Measurements from ENCODE around the gene LSM7. TPM values are rescaled to one million over a fixed set of nuclear protein-coding genes. Genes with fewer than 3 reads are reported as not detected.
A peak's percentile ranks its signal among the peaks of the same experiment; 100 is the strongest.
"Not testable (repeated sequence)": the region's sequence is repeated elsewhere in the genome, so short reads cannot be mapped to it uniquely, and the experiment has no call there.

Gene LSM7
- total RNA-seq, 2 donors from 2014 or later, result 99.0 to 185 TPM

GRCh38 chr19:2353159-2353886 is 24.9 kb upstream of the LSM7 start:
- no peaks in the 10 kb centered on the region for H3K4me1 ChIP-seq
- H3K9me3 ChIP-seq, result no peaks in the 10 kb centered on the region
- TF ChIP-seq CTCF (IDR thresholded peaks at IDR 0.05), result no peak
- H3K27ac ChIP-seq, result no peak overlapping the region
- no peaks in the 10 kb centered on the region for H3K27me3 ChIP-seq
- intact Hi-C loops (cut with DNase I), result no loop called here
- no peaks in the 10 kb centered on the region for H3K36me3 ChIP-seq
- DNase-seq, result no peak
- no peak overlapping the region for H3K9ac ChIP-seq (ENCODE audit: low read depth in 2 of 2, low read length in 2 of 2)
- H3K4me3 ChIP-seq, result no peak overlapping the region

- Histone ChIP-seq H3K4me1 (no peaks in the 10 kb centered on the region), H3K9me3 (no peaks in the 10 kb centered on the region), H3K9ac (ENCODE audit: low read depth in 2 of 2, low read length in 2 of 2) (no peak overlapping the region), H3K27ac (no peak overlapping the region), H3K27me3 (no peaks in the 10 kb centered on the region), H3K36me3 (no peaks in the 10 kb centered on the region), H3K4me3 (no peak overlapping the region)
- TF ChIP-seq CTCF (IDR thresholded peaks at IDR 0.05), result no peak
- no peak for DNase-seq
- intact Hi-C loops (cut with DNase I), result no loop called here
These were observed 23.7 kb upstream of the LSM7 start for GRCh38 chr19:2352121-2352520.

- no peak overlapping the region for H3K9ac ChIP-seq (ENCODE audit: low read depth in 2 of 2, low read length in 2 of 2)
- H3K4me1 ChIP-seq, result no peaks in the 10 kb centered on the region
- intact Hi-C loops (cut with DNase I), result no loop called here
- no peaks in the 10 kb centered on the region for H3K27me3 ChIP-seq
- H3K36me3 ChIP-seq, result no peaks in the 10 kb centered on the region
- DNase-seq, result no peak
- no peaks in the 10 kb centered on the region for H3K9me3 ChIP-seq
- no peak for TF ChIP-seq CTCF (IDR thresholded peaks at IDR 0.05)
- H3K27ac ChIP-seq, result no peak overlapping the region
- no peak overlapping the region for H3K4me3 ChIP-seq
These were observed 23.2 kb upstream of the LSM7 start for GRCh38 chr19:2351591-2351990.

GRCh38 chr19:2350656-2351055 is 22.3 kb upstream of the LSM7 start:
- Histone ChIP-seq H3K4me3 (no peak overlapping the region), H3K27me3 (no peaks in the 10 kb centered on the region), H3K36me3 (no peaks in the 10 kb centered on the region), H3K4me1 (no peaks in the 10 kb centered on the region), H3K9ac (ENCODE audit: low read depth in 2 of 2, low read length in 2 of 2) (no peak overlapping the region), H3K9me3 (no peaks in the 10 kb centered on the region), H3K27ac (no peak overlapping the region)
- no peak for TF ChIP-seq CTCF (IDR thresholded peaks at IDR 0.05)
- no peak for DNase-seq
- intact Hi-C loops (cut with DNase I), result no loop called here

- H3K27ac ChIP-seq; H3K36me3 ChIP-seq; H3K4me1 ChIP-seq; H3K9me3 ChIP-seq; H3K27me3 ChIP-seq; H3K9ac ChIP-seq (ENCODE audit: low read depth in 2 of 2, low read length in 2 of 2); DNase-seq; intact Hi-C loops (cut with DNase I); H3K4me3 ChIP-seq: not testable (repeated sequence)
These were observed 21.4 kb upstream of the LSM7 start for GRCh38 chr19:2349818-2350217.

- Histone ChIP-seq H3K36me3 (no peaks in the 10 kb centered on the region), H3K9me3 (no peaks in the 10 kb centered on the region)
These were observed 17.6 kb upstream of the LSM7 start for GRCh38 chr19:2345794-2346663.

More at GRCh38 chr19:2345794-2346663, 17.6 kb upstream of the LSM7 start:
- peak; percentile 86 for DNase-seq
- H3K4me1 ChIP-seq, result no peaks in the 10 kb centered on the region
- no peak overlapping the region for H3K27ac ChIP-seq
- no peak overlapping the region for H3K4me3 ChIP-seq
- H3K27me3 ChIP-seq, result no peaks in the 10 kb centered on the region
- H3K9ac ChIP-seq (ENCODE audit: low read depth in 2 of 2, low read length in 2 of 2), result peak overlapping the region in 1 of 2 donors; percentile 19
- intact Hi-C loops (cut with DNase I), result no loop called here
- TF ChIP-seq CTCF (IDR thresholded peaks at IDR 0.05), result no peak

Data from colonic mucosa (tissue), 4 donors.